ENCODE measurements around the gene LHPP.

The LHPP gene

GRCh38 chr10:124505279-124505678, 43.7 kb downstream of the LHPP start:
- Histone ChIP-seq H3K27ac (ENCODE audit: low read depth, low read length) (no peak overlapping the region), H3K9me3 (ENCODE audit: low read length) (no peaks in the 10 kb centered on the region), H3K9ac (ENCODE audit: low read length) (no peak overlapping the region), H3K27me3 (ENCODE audit: control insufficient read depth in 1 of 2, insufficient read depth in 2 of 2, low read length in 2 of 2) (no peaks in the 10 kb centered on the region), H3K4me1 (ENCODE audit: insufficient read depth, low read length) (no peaks in the 10 kb centered on the region), H3K4me3 (ENCODE audit: low read depth in 1 of 2, low read length in 2 of 2) (no peak overlapping the region), H3K36me3 (ENCODE audit: insufficient read depth, low read length) (peaks cover 6% of the 10 kb centered on the region)

GRCh38 chr10:124508070-124508667, 46.5 kb downstream of the LHPP start:
- H3K27ac ChIP-seq (ENCODE audit: low read depth, low read length) = no peak overlapping the region
- no peaks in the 10 kb centered on the region for H3K27me3 ChIP-seq (ENCODE audit: control insufficient read depth in 1 of 2, insufficient read depth in 2 of 2, low read length in 2 of 2)
- no peaks in the 10 kb centered on the region for H3K36me3 ChIP-seq (ENCODE audit: insufficient read depth, low read length)
- H3K9me3 ChIP-seq (ENCODE audit: low read length) = no peaks in the 10 kb centered on the region
- H3K4me1 ChIP-seq (ENCODE audit: insufficient read depth, low read length) = no peaks in the 10 kb centered on the region
- H3K9ac ChIP-seq (ENCODE audit: low read length) = no peak overlapping the region
- H3K4me3 ChIP-seq (ENCODE audit: low read depth in 1 of 2, low read length in 2 of 2) = no peak overlapping the region

- Histone ChIP-seq H3K36me3 (ENCODE audit: insufficient read depth, low read length) (no peaks in the 10 kb centered on the region), H3K9me3 (ENCODE audit: low read length) (no peaks in the 10 kb centered on the region), H3K4me1 (ENCODE audit: insufficient read depth, low read length) (no peaks in the 10 kb centered on the region), H3K9ac (ENCODE audit: low read length) (no peak overlapping the region), H3K27me3 (ENCODE audit: control insufficient read depth in 1 of 2, insufficient read depth in 2 of 2, low read length in 2 of 2) (no peaks in the 10 kb centered on the region), H3K27ac (ENCODE audit: low read depth, low read length) (no peak overlapping the region), H3K4me3 (ENCODE audit: low read depth in 1 of 2, low read length in 2 of 2) (no peak overlapping the region)
Observed at GRCh38 chr10:124508907-124509454, 47.4 kb downstream of the LHPP start.

GRCh38 chr10:124509880-124510632, 48.4 kb downstream of the LHPP start:
- Histone ChIP-seq H3K4me3 (ENCODE audit: low read depth in 1 of 2, low read length in 2 of 2) (no peak overlapping the region), H3K36me3 (ENCODE audit: insufficient read depth, low read length) (no peaks in the 10 kb centered on the region), H3K27me3 (ENCODE audit: control insufficient read depth in 1 of 2, insufficient read depth in 2 of 2, low read length in 2 of 2) (no peaks in the 10 kb centered on the region), H3K27ac (ENCODE audit: low read depth, low read length) (no peak overlapping the region), H3K9ac (ENCODE audit: low read length) (no peak overlapping the region), H3K4me1 (ENCODE audit: insufficient read depth, low read length) (peaks cover 3% of the 10 kb centered on the region), H3K9me3 (ENCODE audit: low read length) (no peaks in the 10 kb centered on the region)

- no peaks in the 10 kb centered on the region for H3K9me3 ChIP-seq (ENCODE audit: low read length)
- no peaks in the 10 kb centered on the region for H3K27me3 ChIP-seq (ENCODE audit: control insufficient read depth in 1 of 2, insufficient read depth in 2 of 2, low read length in 2 of 2)
- no peak overlapping the region for H3K27ac ChIP-seq (ENCODE audit: low read depth, low read length)
- H3K4me1 ChIP-seq (ENCODE audit: insufficient read depth, low read length) = peaks cover 10% of the 10 kb centered on the region
- H3K9ac ChIP-seq (ENCODE audit: low read length) = no peak overlapping the region
- H3K36me3 ChIP-seq (ENCODE audit: insufficient read depth, low read length) = no peaks in the 10 kb centered on the region
- H3K4me3 ChIP-seq (ENCODE audit: low read depth in 1 of 2, low read length in 2 of 2) = no peak overlapping the region
Observed at GRCh38 chr10:124510759-124511158, 49.1 kb downstream of the LHPP start.

- no peak overlapping the region for H3K4me3 ChIP-seq (ENCODE audit: low read depth in 1 of 2, low read length in 2 of 2)
- H3K4me1 ChIP-seq (ENCODE audit: insufficient read depth, low read length) = peaks cover 17% of the 10 kb centered on the region
- no peaks in the 10 kb centered on the region for H3K9me3 ChIP-seq (ENCODE audit: low read length)
- no peak overlapping the region for H3K27ac ChIP-seq (ENCODE audit: low read depth, low read length)
- H3K36me3 ChIP-seq (ENCODE audit: insufficient read depth, low read length) = no peaks in the 10 kb centered on the region
- no peak overlapping the region for H3K9ac ChIP-seq (ENCODE audit: low read length)
- no peaks in the 10 kb centered on the region for H3K27me3 ChIP-seq (ENCODE audit: control insufficient read depth in 1 of 2, insufficient read depth in 2 of 2, low read length in 2 of 2)
Observed at GRCh38 chr10:124511205-124512039, 49.8 kb downstream of the LHPP start.

- no peak overlapping the region for H3K9ac ChIP-seq (ENCODE audit: low read length)
- H3K4me1 ChIP-seq (ENCODE audit: insufficient read depth, low read length) = peaks cover 17% of the 10 kb centered on the region
- no peak overlapping the region for H3K4me3 ChIP-seq (ENCODE audit: low read depth in 1 of 2, low read length in 2 of 2)
- no peaks in the 10 kb centered on the region for H3K27me3 ChIP-seq (ENCODE audit: control insufficient read depth in 1 of 2, insufficient read depth in 2 of 2, low read length in 2 of 2)
- no peaks in the 10 kb centered on the region for H3K36me3 ChIP-seq (ENCODE audit: insufficient read depth, low read length)
- H3K9me3 ChIP-seq (ENCODE audit: low read length) = no peaks in the 10 kb centered on the region
- no peak overlapping the region for H3K27ac ChIP-seq (ENCODE audit: low read depth, low read length)
Observed at GRCh38 chr10:124512040-124512428, 50.4 kb downstream of the LHPP start.

GRCh38 chr10:124512600-124512999, 51.0 kb downstream of the LHPP start:
- no peak overlapping the region for H3K27ac ChIP-seq (ENCODE audit: low read depth, low read length)
- no peaks in the 10 kb centered on the region for H3K27me3 ChIP-seq (ENCODE audit: control insufficient read depth in 1 of 2, insufficient read depth in 2 of 2, low read length in 2 of 2)
- peaks cover 17% of the 10 kb centered on the region for H3K4me1 ChIP-seq (ENCODE audit: insufficient read depth, low read length)
- H3K9me3 ChIP-seq (ENCODE audit: low read length) = no peaks in the 10 kb centered on the region
- H3K9ac ChIP-seq (ENCODE audit: low read length) = no peak overlapping the region
- no peak overlapping the region for H3K4me3 ChIP-seq (ENCODE audit: low read depth in 1 of 2, low read length in 2 of 2)
- H3K36me3 ChIP-seq (ENCODE audit: insufficient read depth, low read length) = no peaks in the 10 kb centered on the region

GRCh38 chr10:124515244-124515970, 53.8 kb downstream of the LHPP start:
- peaks cover 17% of the 10 kb centered on the region for H3K4me1 ChIP-seq (ENCODE audit: insufficient read depth, low read length)
- H3K27me3 ChIP-seq (ENCODE audit: control insufficient read depth in 1 of 2, insufficient read depth in 2 of 2, low read length in 2 of 2) = no peaks in the 10 kb centered on the region
- no peak overlapping the region for H3K4me3 ChIP-seq (ENCODE audit: low read depth in 1 of 2, low read length in 2 of 2)
- no peak overlapping the region for H3K9ac ChIP-seq (ENCODE audit: low read length)
- peak overlapping the region; percentile 52 for H3K27ac ChIP-seq (ENCODE audit: low read depth, low read length)
- no peaks in the 10 kb centered on the region for H3K9me3 ChIP-seq (ENCODE audit: low read length)
- no peaks in the 10 kb centered on the region for H3K36me3 ChIP-seq (ENCODE audit: insufficient read depth, low read length)

GRCh38 chr10:124516181-124516580, 54.6 kb downstream of the LHPP start:
- Histone ChIP-seq H3K9me3 (ENCODE audit: low read length) (no peaks in the 10 kb centered on the region), H3K36me3 (ENCODE audit: insufficient read depth, low read length) (no peaks in the 10 kb centered on the region), H3K27me3 (ENCODE audit: control insufficient read depth in 1 of 2, insufficient read depth in 2 of 2, low read length in 2 of 2) (no peaks in the 10 kb centered on the region), H3K4me1 (ENCODE audit: insufficient read depth, low read length) (peaks cover 17% of the 10 kb centered on the region), H3K4me3 (ENCODE audit: low read depth in 1 of 2, low read length in 2 of 2) (no peak overlapping the region), H3K9ac (ENCODE audit: low read length) (no peak overlapping the region), H3K27ac (ENCODE audit: low read depth, low read length) (peak overlapping the region; percentile 52)
